GM12891 (cell line): Measurements from ENCODE around the gene MICAL3.

ENCODE experiments used
- POLR2A ChIP-seq: IDR thresholded peaks from 2 replicates; pipeline ENCODE4 v1.6.1; 2011; ENCODE audit warnings: low read depth, low read length, control low read depth
- POLR2AphosphoS5 ChIP-seq: IDR thresholded peaks from 2 replicates; pipeline ENCODE4 v1.6.1; 2011; ENCODE audit warnings: low read depth, low read length, control low read depth
- TAF1 ChIP-seq: IDR thresholded peaks from 2 replicates; pipeline ENCODE4 v1.6.1; 2011; ENCODE audit warnings: low read depth, low read length, control low read depth

DNA sequence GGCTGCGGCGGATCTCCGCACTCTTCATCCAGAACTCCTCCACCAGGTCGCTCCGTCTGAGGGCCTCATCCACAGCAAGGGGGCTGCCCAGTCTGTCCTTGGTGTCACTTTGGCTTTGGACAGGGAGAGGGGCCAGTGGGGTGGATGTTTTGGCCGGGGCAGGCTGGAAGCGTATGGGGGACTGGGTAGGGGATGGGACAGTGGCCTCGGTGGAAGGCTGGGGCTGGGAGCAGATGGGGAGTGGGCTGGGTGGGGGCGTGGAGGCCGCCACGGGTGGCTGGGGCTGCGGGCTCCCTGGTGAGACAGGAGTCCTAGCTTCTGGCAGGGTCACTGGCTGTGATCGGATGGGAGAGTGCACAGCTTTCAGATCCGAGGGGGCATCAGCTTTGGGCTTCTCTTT lies 205.7 kb downstream of the MICAL3 start:
- TF ChIP-seq POLR2A (no peak), POLR2AphosphoS5 (no peak), TAF1 (no peak)
